CD4-positive, alpha-beta memory T cell (primary cell): ENCODE measurements around the gene SRRM3. TPM values are rescaled to one million over a fixed set of nuclear protein-coding genes. Genes with fewer than 3 reads are reported as not detected.
A peak's percentile ranks its signal among the peaks of the same experiment; 100 is the strongest.

Source experiments
- CTCF ChIA-PET: fragments of 350-600 bp; sonication (Branson Sonifier 250); formaldehyde crosslinking; loops from one replicate; lab custom pipeline; 2021; ENCODE audit warnings: inconsistent platforms; ENCODE audit not compliant: partially characterized antibody; lab: Charles Lee
- POLR2A ChIA-PET: fragments of 350-600 bp; sonication (Branson Sonifier 250); formaldehyde crosslinking; loops from one replicate; lab custom pipeline; 2021; ENCODE audit not compliant: partially characterized antibody; lab: Charles Lee
- DNase-seq, 5 donors: peaks; one replicate each; pipeline versions ENCODE4 v3.0.0 to v3.0.0-alpha.2; 2020 to 2022; ENCODE audit warnings: mixed read lengths in 1 of 5
- H3K27ac ChIP-seq: one replicate; pipeline ENCODE4 v1.7.0; 2013; ENCODE audit warnings: low read depth, low read length
- H3K27me3 ChIP-seq: 2 replicates; pipeline ENCODE4 v1.7.0; 2013; ENCODE audit warnings: mild to moderate bottlenecking, low read length, moderate library complexity; ENCODE audit not compliant: insufficient read depth
- H3K36me3 ChIP-seq: 2 replicates; pipeline ENCODE4 v1.7.0; 2013; ENCODE audit warnings: mild to moderate bottlenecking, low read length, moderate library complexity; ENCODE audit not compliant: insufficient read depth
- H3K4me1 ChIP-seq: 2 replicates; pipeline ENCODE4 v1.7.0; 2013; ENCODE audit warnings: mild to moderate bottlenecking, low read length, moderate library complexity; ENCODE audit not compliant: insufficient read depth
- H3K4me3 ChIP-seq, 2 donors: one replicate each; pipeline ENCODE4 v1.7.0; 2013; ENCODE audit warnings: low read length in 2 of 2, mild to moderate bottlenecking in 1 of 2
- H3K9me3 ChIP-seq, 2 donors: one replicate each; pipeline ENCODE4 v1.7.0; 2013; ENCODE audit warnings: low read length in 2 of 2, control low read depth in 1 of 2; ENCODE audit not compliant: control insufficient read depth in 1 of 2
- H3K27ac Mint-ChIP-seq, 7 donors: one replicate each; pipeline ENCODE4 v1.8.0; 2020 to 2021; ENCODE audit warnings: mixed read lengths in 7 of 7, mild to moderate bottlenecking in 6 of 7, inconsistent platforms in 3 of 7, moderate library complexity in 3 of 7
- H3K27me3 Mint-ChIP-seq, 2 donors: one replicate each; pipeline ENCODE4 v1.8.0; 2020 to 2021; ENCODE audit warnings: mixed read lengths in 2 of 2
- H3K36me3 Mint-ChIP-seq, 2 donors: one replicate each; pipeline ENCODE4 v1.8.0; 2020 to 2021; ENCODE audit warnings: mixed read lengths in 2 of 2, inconsistent platforms in 1 of 2, mild to moderate bottlenecking in 1 of 2
- H3K4me1 Mint-ChIP-seq, 4 donors: one replicate each; pipeline ENCODE4 v1.8.0; 2020 to 2021; ENCODE audit warnings: mixed read lengths in 4 of 4, mild to moderate bottlenecking in 1 of 4
- H3K4me3 Mint-ChIP-seq, 8 donors: one replicate each; pipeline ENCODE4 v1.8.0; 2020 to 2021; ENCODE audit warnings: mixed read lengths in 8 of 8, mild to moderate bottlenecking in 7 of 8, moderate library complexity in 6 of 8, inconsistent platforms in 3 of 8
- H3K9me3 Mint-ChIP-seq, 8 donors: one replicate each; pipeline ENCODE4 v1.8.0; 2020 to 2021; ENCODE audit warnings: mixed read lengths in 8 of 8, mild to moderate bottlenecking in 5 of 8, inconsistent platforms in 3 of 8, moderate library complexity in 1 of 8
- intact Hi-C: fragments of 100-400 bp; cut with micrococcal nuclease; formaldehyde crosslinking; loops from one replicate; pipeline ENCODE4 v1.15.1; 2023
- polyA plus RNA-seq, 2 donors: library from polyadenylated mRNA; unstranded; fragments of 300-500 nt; fragmentation: Illumina TruSeq; gene quantifications; one replicate each; pipeline ENCODE4 v1.2.3, GENCODE V29; 2021
- total RNA-seq, 2 experiments: library from RNA; stranded (reverse); gene quantifications; one replicate each; pipeline ENCODE4 v1.2.3, GENCODE V29; 2021

Gene SRRM3
- total and polyA plus RNA-seq, 4 experiments from 2014 or later = not detected

GRCh38 chr7:76231071-76231470 is 29.4 kb downstream of the SRRM3 start:
- H3K36me3 Mint-ChIP-seq = no peaks in the 10 kb centered on the region
- ChIA-PET CTCF (no interaction called here), POLR2A (interaction anchor here (0.7 kb wide), 1 partner anchor 891 kb away, joined by 3 read pairs; no protein-coding TSS in a partner anchor)
- Histone ChIP-seq H3K27me3 (no peaks in the 10 kb centered on the region), H3K4me1 (peaks cover 5% of the 10 kb centered on the region), H3K4me3 (no peak overlapping the region), H3K9me3 (no peaks in the 10 kb centered on the region), H3K27ac (no peak overlapping the region), H3K36me3 (no peaks in the 10 kb centered on the region)
- H3K27me3 Mint-ChIP-seq = peaks cover 37 to 56% of the 10 kb centered on the region in 2 donors
- H3K4me3 Mint-ChIP-seq = no peak overlapping the region
- no peak for DNase-seq
- peaks cover 0 to 3% (median 0%) of the 10 kb centered on the region in 8 donors for H3K9me3 Mint-ChIP-seq
- peaks cover 2 to 10% (median 6%) of the 10 kb centered on the region in 4 donors for H3K4me1 Mint-ChIP-seq
- intact Hi-C loops = no loop called here
- no peak overlapping the region for H3K27ac Mint-ChIP-seq

GRCh38 chr7:76231583-76231982 is 29.9 kb downstream of the SRRM3 start:
- Mint-ChIP-seq H3K27me3 (peaks cover 38 to 54% of the 10 kb centered on the region in 2 donors), H3K4me1 (peaks cover 2 to 10% (median 6%) of the 10 kb centered on the region in 4 donors), H3K36me3 (no peaks in the 10 kb centered on the region), H3K4me3 (peak overlapping the region in 1 of 8 donors; percentile 36), H3K27ac (no peak overlapping the region), H3K9me3 (peaks cover 0 to 3% (median 0%) of the 10 kb centered on the region in 8 donors)
- POLR2A ChIA-PET = no interaction called here
- intact Hi-C loops = no loop called here
- Histone ChIP-seq H3K27me3 (no peaks in the 10 kb centered on the region), H3K4me1 (peaks cover 5% of the 10 kb centered on the region), H3K36me3 (no peaks in the 10 kb centered on the region), H3K4me3 (no peak overlapping the region), H3K27ac (no peak overlapping the region), H3K9me3 (no peaks in the 10 kb centered on the region)
- DNase-seq = no peak
- CTCF ChIA-PET = no interaction called here

GRCh38 chr7:76232698-76233097 is 31.0 kb downstream of the SRRM3 start:
- Histone ChIP-seq H3K36me3 (no peaks in the 10 kb centered on the region), H3K4me1 (peaks cover 5% of the 10 kb centered on the region), H3K27me3 (no peaks in the 10 kb centered on the region), H3K4me3 (no peak overlapping the region), H3K27ac (no peak overlapping the region), H3K9me3 (no peaks in the 10 kb centered on the region)
- Mint-ChIP-seq H3K9me3 (no peaks in the 10 kb centered on the region), H3K27ac (no peak overlapping the region), H3K27me3 (peaks cover 35 to 50% of the 10 kb centered on the region in 2 donors), H3K4me1 (peaks cover 2 to 10% (median 6%) of the 10 kb centered on the region in 4 donors), H3K36me3 (no peaks in the 10 kb centered on the region), H3K4me3 (peak overlapping the region in 2 of 8 donors; percentile 32 to 60)
- ChIA-PET CTCF (interaction anchor here (0.8 kb wide), 1 partner anchor 11 kb away, joined by 4 read pairs; no protein-coding TSS in a partner anchor), POLR2A (no interaction called here)
- intact Hi-C loops = no loop called here
- DNase-seq = no peak

- H3K27ac ChIP-seq = no peak overlapping the region
- no peak overlapping the region for H3K4me3 ChIP-seq
- no peaks in the 10 kb centered on the region for H3K27me3 ChIP-seq
- no peaks in the 10 kb centered on the region for H3K36me3 ChIP-seq
- POLR2A ChIA-PET = no interaction called here
- CTCF ChIA-PET = interaction anchor here (0.8 kb wide), 1 partner anchor 12 kb away, joined by 4 read pairs; no protein-coding TSS in a partner anchor
- Mint-ChIP-seq H3K4me3 (peak overlapping the region in 4 of 8 donors; percentile 24 to 68 (median 58)), H3K27me3 (peaks cover 37 to 57% of the 10 kb centered on the region in 2 donors), H3K36me3 (no peaks in the 10 kb centered on the region), H3K9me3 (no peaks in the 10 kb centered on the region), H3K4me1 (peaks cover 2 to 10% (median 6%) of the 10 kb centered on the region in 4 donors), H3K27ac (no peak overlapping the region)
- DNase-seq = no peak
- peaks cover 5% of the 10 kb centered on the region for H3K4me1 ChIP-seq
- no peaks in the 10 kb centered on the region for H3K9me3 ChIP-seq
- intact Hi-C loops = no loop called here
Observed at GRCh38 chr7:76233538-76234281, 32.0 kb downstream of the SRRM3 start.

GRCh38 chr7:76234282-76234584 is 32.5 kb downstream of the SRRM3 start:
- ChIA-PET CTCF (no interaction called here), POLR2A (no interaction called here)
- no peak overlapping the region for H3K4me3 ChIP-seq
- Mint-ChIP-seq H3K9me3 (no peaks in the 10 kb centered on the region), H3K27me3 (peaks cover 37 to 58% of the 10 kb centered on the region in 2 donors), H3K27ac (peak overlapping the region in 1 of 7 donors; percentile 35), H3K4me1 (peaks cover 2 to 10% (median 6%) of the 10 kb centered on the region in 4 donors), H3K36me3 (no peaks in the 10 kb centered on the region), H3K4me3 (peak overlapping the region in 7 of 8 donors; percentile 40 to 71 (median 67))
- H3K4me1 ChIP-seq = peaks cover 5% of the 10 kb centered on the region
- H3K9me3 ChIP-seq = no peaks in the 10 kb centered on the region
- no peaks in the 10 kb centered on the region for H3K27me3 ChIP-seq
- intact Hi-C loops = no loop called here
- H3K36me3 ChIP-seq = no peaks in the 10 kb centered on the region
- H3K27ac ChIP-seq = no peak overlapping the region
- DNase-seq = no peak

GRCh38 chr7:76234931-76235441 is 33.3 kb downstream of the SRRM3 start:
- Mint-ChIP-seq H3K9me3 (no peaks in the 10 kb centered on the region), H3K27ac (peak overlapping the region in 1 of 7 donors; percentile 35), H3K4me1 (peaks cover 2 to 10% (median 6%) of the 10 kb centered on the region in 4 donors), H3K36me3 (no peaks in the 10 kb centered on the region), H3K4me3 (peak overlapping the region; percentile 40 to 76 (median 70)), H3K27me3 (peaks cover 33 to 54% of the 10 kb centered on the region in 2 donors)
- POLR2A ChIA-PET = no interaction called here
- Histone ChIP-seq H3K9me3 (no peaks in the 10 kb centered on the region), H3K36me3 (no peaks in the 10 kb centered on the region), H3K27me3 (no peaks in the 10 kb centered on the region), H3K4me1 (peaks cover 5% of the 10 kb centered on the region), H3K4me3 (no peak overlapping the region), H3K27ac (no peak overlapping the region)
- CTCF ChIA-PET = interaction anchor here (0.6 kb wide), 1 partner anchor 38 kb away, joined by 3 read pairs; no protein-coding TSS in a partner anchor
- peak; percentile 38 to 64 (median 47) for DNase-seq
- intact Hi-C loops = no loop called here

- Mint-ChIP-seq H3K27ac (no peak overlapping the region), H3K27me3 (peaks cover 27 to 46% of the 10 kb centered on the region in 2 donors), H3K36me3 (no peaks in the 10 kb centered on the region), H3K9me3 (no peaks in the 10 kb centered on the region), H3K4me1 (peaks cover 2 to 10% (median 6%) of the 10 kb centered on the region in 4 donors), H3K4me3 (peak overlapping the region in 1 of 8 donors; percentile 54)
- Histone ChIP-seq H3K27ac (no peak overlapping the region), H3K4me1 (peaks cover 5% of the 10 kb centered on the region), H3K36me3 (no peaks in the 10 kb centered on the region), H3K27me3 (no peaks in the 10 kb centered on the region), H3K4me3 (no peak overlapping the region), H3K9me3 (no peaks in the 10 kb centered on the region)
- CTCF ChIA-PET = no interaction called here
- no peak for DNase-seq
- intact Hi-C loops = no loop called here
- POLR2A ChIA-PET = no interaction called here
Observed at GRCh38 chr7:76236224-76236623, 34.5 kb downstream of the SRRM3 start.
